ENCODE results near the gene SFN.

DNA sequence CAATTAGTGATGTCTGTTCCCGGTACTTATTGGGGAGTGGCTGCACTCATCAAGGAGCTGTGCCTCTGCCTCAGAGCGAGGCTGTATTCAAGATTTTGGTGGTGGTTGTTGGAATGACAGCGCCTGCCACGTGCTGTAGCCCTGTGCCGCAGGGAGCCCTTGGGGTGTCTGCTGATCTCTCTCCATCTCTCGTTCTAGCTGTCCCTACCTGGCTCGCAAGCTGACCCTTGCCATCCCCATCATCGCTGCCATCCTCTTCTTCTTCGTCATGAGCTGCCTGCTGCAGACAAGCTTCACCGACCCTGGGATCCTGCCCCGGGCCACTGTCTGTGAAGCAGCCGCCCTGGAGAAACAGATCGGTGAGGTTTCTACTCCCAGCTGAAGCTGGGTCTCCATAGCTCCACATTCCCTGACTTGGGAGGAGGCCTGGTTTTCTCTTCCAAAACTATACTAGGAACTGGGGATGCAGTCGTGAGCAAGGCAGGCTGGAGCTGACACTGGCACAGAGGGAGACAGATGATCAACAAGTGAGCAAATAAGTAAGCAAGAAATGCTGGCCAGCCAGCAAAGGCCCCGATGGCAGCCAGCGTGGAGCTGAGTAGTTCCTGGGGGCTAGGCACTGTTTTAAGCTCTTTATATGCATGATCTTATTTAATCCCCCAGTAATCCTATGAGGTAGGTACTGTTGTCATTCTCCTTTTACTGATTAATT is 30.5 kb upstream of the SFN start:
- TF ChIP-seq, protein P1, sequence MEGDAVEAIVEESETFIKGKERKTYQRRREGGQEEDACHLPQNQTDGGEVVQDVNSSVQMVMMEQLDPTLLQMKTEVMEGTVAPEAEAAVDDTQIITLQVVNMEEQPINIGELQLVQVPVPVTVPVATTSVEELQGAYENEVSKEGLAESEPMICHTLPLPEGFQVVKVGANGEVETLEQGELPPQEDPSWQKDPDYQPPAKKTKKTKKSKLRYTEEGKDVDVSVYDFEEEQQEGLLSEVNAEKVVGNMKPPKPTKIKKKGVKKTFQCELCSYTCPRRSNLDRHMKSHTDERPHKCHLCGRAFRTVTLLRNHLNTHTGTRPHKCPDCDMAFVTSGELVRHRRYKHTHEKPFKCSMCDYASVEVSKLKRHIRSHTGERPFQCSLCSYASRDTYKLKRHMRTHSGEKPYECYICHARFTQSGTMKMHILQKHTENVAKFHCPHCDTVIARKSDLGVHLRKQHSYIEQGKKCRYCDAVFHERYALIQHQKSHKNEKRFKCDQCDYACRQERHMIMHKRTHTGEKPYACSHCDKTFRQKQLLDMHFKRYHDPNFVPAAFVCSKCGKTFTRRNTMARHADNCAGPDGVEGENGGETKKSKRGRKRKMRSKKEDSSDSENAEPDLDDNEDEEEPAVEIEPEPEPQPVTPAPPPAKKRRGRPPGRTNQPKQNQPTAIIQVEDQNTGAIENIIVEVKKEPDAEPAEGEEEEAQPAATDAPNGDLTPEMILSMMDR (IDR thresholded peaks at IDR 0.05 in 2 of 3, conservative IDR thresholded peaks at IDR 0.05 in 1 of 3; ENCODE audit: borderline replicate concordance in 1 of 3, insufficient read depth in 1 of 3, low read depth in 2 of 3, low read length in 2 of 3): no peak
- TF ChIP-seq YY1 (IDR thresholded peaks at IDR 0.05; ENCODE audit: extremely low read depth, insufficient replicate concordance, low read depth, low read length) (no peak), JUND (IDR thresholded peaks at IDR 0.05) (no peak), TCF7L2 (IDR thresholded peaks at IDR 0.05; ENCODE audit: borderline replicate concordance, extremely low read depth, insufficient read depth, insufficient read length) (no peak), MAX (IDR thresholded peaks at IDR 0.05) (no peak)
